Glomerular visceral epithelial cell (primary cell): ENCODE data around the gene PLA2R1.

Experiments used
- DNase-seq: peaks from one replicate; pipeline ENCODE4 v3.0.0-alpha.2; 2016; ENCODE audit errors: extremely low spot score

The PLA2R1 gene

GRCh38 chr2:160062292-160063005, at the start of gene PLA2R1:
PLA2R1 (minus strand) TSS chr2:160062615; CDS start chr2:160062403, 212 bp downstream.
- peak; percentile 64 for DNase-seq

DNA sequence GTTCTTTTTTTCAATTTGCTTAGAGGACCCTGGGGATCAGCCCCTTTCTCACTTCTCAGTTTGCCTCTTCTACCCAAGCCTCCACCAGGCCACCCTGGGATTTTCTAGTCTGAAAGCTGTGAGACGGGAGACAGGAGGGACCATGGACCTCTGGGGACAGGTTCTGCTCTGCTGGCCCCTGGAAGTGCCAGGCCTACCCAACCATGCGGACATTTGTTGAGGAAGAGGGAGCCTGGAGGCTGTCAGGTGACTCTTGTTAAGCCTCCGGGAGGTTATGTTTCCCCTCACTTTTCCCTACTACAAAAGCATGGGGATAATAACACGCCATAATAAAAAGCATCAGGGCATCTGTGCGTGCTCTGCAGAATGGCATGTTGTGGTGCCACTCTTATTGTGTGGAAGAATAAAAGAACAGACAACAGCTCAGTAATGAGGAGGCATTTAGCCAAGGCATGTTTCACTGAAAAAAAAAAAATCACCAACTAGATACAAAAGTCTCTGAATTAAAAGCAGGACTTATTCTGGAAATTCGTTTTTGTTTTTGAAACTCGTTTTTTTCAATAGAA, 48.3 kb upstream of the PLA2R1 start:
- DNase-seq = no peak

DNA sequence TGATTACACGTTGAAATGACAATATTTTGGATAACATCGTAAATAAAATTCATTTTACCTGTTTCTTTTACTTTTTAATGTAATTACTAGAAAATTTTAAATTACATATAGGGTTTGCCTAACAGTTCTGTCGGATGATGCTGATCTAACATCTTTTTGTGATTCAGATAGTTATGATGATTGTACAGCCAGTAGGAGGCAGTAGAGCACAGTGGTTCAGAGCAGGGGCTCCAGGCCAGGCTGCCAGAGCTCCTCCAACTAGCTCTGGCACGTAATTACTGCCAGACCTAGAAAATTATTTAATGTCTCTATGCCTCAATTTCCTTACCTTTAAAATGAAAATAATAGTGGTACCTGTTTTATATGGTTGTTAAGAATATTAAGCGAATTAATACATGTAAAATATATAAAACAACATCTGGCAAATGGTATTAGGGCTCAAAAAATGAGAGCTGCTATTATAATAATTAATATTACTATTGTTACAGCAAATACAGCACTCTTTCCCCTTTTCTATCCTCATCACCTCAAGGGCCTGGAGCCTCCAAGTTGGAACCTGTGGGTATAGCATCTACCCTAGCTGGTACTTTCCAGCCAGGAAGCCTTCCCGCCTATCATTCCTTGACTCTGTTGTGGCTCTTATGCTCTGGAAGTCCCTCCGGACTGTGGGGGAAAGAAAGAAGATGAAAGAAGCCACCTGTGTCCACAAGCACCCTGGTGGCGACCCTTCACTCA, 47.7 kb upstream of the PLA2R1 start:
- DNase-seq = peak; percentile 84

GRCh38 chr2:160109243-160109642, 46.8 kb upstream of the PLA2R1 start:
- no peak for DNase-seq

- DNase-seq = no peak
Observed at GRCh38 chr2:160108646-160109045, 46.2 kb upstream of the PLA2R1 start.

DNA sequence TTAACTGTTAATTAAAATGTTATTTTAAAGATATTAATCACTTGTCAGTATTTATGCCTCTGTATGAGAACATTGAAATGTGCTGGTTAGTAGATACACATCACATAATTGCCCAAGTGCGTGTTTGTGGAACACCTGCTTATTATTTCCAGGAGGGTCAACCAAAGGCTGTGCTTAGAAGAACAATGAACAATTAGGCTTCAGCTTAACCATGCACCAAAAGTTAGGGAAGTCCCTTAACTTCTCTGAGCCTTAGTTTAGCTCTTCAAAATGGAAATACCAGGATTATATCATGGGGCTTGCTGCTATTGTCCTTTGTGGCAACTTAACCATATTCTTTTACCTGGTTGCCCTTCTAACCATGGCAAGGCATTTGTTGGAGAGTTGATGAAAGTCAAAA, 43.0 kb upstream of the PLA2R1 start:
- no peak for DNase-seq

GRCh38 chr2:160104115-160104514, 41.7 kb upstream of the PLA2R1 start:
- DNase-seq = no peak

DNA sequence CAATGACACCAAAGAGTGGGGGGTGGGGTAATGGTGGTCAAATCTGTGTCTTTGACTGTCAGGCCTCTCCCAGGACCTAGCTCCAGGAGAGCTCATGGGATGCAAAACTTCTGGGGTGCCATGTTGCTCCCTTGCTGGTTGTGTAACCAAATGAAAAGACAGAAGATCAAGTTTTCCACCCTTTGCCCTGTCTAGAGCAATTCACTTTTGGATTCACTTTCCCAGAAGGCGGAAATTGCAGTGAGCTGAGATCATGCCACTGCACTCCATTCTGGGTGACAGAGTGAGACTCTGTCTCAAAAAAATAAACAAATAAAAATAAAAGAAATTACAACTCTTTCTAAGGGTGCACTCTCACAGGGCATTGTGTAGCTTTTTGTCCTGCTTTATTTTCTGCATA, 34.9 kb upstream of the PLA2R1 start:
- no peak for DNase-seq

- DNase-seq = no peak
Observed at GRCh38 chr2:160096409-160096808, 34.0 kb upstream of the PLA2R1 start.

- no peak for DNase-seq
Observed at GRCh38 chr2:160092445-160092844, 30.0 kb upstream of the PLA2R1 start.

- DNase-seq = peak; percentile 21
Observed at GRCh38 chr2:160091381-160091780, 29.0 kb upstream of the PLA2R1 start.

GRCh38 chr2:160087854-160088745, 25.7 kb upstream of the PLA2R1 start:
- DNase-seq = peak; percentile 34

DNA sequence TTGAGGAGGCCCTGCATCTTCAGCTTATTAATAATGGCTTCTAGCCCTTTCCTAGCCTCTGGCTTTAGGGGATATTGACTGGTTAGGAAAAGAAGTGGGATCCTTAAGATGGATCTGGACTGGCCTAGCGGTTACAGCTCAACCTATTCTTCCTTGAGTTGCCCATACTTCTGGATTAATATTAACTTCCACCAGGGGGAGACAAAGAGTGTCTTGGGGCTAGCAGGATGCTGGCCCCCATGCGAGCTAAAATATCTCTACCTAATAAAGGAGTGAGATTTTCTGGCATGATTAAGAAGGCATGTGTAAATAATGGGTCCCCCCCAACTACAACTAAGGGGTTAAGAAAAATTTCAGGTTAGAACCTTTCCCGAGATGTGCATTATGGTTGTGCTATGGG, 23.2 kb upstream of the PLA2R1 start:
- DNase-seq = no peak

DNA sequence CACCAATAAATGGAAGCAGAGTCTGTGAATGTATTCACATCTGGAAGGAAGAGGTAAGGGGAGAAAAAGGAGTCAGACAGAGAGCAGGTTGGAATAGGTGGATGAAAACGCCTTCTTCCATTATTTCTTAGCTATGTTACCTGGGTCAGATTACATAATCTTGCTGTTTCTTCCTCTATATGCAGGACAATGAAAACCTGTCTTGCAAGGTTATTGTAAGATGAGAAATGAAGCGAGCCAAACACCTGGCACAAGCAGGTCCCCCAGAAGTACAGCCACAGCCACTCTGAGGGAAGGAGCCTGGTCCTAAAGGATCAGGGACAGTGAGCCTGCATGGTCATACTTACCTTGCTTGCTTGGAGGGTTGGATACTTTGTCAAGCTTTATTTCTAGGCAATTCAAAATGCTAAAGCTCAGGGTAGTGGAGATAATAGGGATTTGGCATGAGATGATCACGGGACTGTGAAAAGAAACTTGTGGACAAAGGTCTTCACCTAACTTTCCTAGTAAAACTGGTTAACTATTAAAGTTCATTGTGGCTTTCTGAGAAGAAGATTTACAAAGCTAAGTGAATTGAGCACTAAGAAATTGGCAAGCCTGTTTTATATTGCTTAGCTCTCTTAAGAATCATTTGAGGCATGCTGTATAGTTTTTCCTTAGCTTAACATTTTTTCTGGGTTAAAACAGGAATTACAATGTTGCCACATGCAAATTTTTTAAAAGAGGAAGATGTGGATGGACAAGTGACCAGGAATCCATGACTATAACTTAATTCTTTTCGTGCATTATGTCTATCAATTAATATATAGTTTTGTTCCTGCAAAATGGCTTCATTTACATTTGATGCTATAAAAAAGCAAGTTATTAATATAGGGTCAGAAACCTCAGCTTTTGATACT, 15.7 kb upstream of the PLA2R1 start:
- no peak for DNase-seq

DNA sequence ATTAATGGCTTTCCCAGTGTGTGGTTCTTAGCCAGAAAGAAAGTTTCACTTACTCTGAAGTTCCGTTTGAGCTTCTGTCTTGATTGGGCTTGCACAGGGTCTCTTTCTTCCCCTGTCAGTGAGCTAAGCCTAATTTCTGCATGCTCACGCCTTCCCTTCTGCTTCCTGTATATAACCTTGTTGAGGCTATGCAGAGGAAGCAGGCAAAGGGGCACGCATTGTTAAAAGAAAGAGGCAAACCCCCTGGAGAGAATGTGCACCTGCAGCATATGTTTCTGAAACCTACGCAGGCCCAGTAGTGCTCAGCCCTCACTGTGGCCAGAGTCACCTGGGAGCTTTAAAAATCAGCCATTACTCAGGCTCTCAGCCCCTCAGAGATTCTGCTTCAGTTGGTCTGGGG, 14.5 kb upstream of the PLA2R1 start:
- DNase-seq = no peak

DNA sequence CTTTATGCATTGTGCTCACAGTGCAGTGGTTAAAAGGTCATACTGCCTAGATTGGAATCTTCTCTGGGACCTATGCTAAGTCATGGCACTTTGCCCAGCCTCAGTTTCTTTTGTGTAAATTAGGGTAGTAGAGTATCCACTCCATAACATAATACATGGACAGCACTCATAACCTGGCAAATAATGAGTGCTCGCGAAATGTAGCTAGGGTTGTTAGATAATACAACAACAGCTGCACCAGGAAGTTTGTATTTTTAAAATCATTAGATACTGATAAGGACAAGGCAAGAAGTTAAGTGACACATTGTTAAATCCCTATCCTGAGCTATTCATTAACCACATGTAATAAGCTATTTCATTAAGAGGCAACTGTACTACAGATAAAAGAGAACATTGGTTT, 13.8 kb upstream of the PLA2R1 start:
- no peak for DNase-seq

GRCh38 chr2:160075171-160075570, 12.8 kb upstream of the PLA2R1 start:
- peak; percentile 67 for DNase-seq

GRCh38 chr2:160073284-160073888, 11.0 kb upstream of the PLA2R1 start:
- no peak for DNase-seq

GRCh38 chr2:160068906-160069305, 6.5 kb upstream of the PLA2R1 start:
- DNase-seq = no peak

DNA sequence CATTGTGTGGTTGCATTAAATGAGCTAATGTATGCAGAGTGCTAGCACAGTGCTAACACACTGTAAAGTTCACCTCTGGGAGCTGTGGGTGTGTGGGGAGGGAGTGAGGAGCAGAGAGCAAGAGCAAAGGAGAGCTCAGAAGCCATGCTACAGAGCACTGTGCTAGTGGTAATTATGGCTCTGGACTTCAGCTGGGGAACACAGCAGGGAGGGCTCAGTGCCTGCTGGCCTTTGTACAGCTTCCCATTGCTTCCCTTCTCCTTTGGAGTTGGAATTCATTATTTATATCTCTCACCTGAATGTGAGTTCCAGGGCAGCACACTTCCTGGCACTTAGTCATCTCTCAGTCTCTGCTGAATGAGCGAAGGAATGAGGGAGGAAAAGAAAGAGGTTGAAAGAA, 2.5 kb upstream of the PLA2R1 start:
- DNase-seq = no peak
